ES-I3 (cell line): ENCODE measurements around the gene ANKRD10.

Experiments
- H3K36me3 ChIP-seq: 2 replicates; pipeline ENCODE4 v1.6.1; 2013; ENCODE audit warnings: mild to moderate bottlenecking, low read length, control low read depth, moderate library complexity; ENCODE audit not compliant: insufficient read depth
- H3K4me1 ChIP-seq: 2 replicates; pipeline ENCODE4 v1.6.1; 2013; ENCODE audit warnings: mild to moderate bottlenecking, control low read depth, low read length; ENCODE audit not compliant: insufficient read depth
- H3K9ac ChIP-seq: 2 replicates; pipeline ENCODE4 v1.6.1; 2013; ENCODE audit warnings: low read depth, mild to moderate bottlenecking, low read length, moderate library complexity
- H3K9me3 ChIP-seq: 2 replicates; pipeline ENCODE4 v1.6.1; 2013; ENCODE audit warnings: mild to moderate bottlenecking, low read length, moderate library complexity; ENCODE audit not compliant: control insufficient read depth, insufficient read depth

The ANKRD10 gene

GRCh38 chr13:110835721-110836604, 78.9 kb downstream of the ANKRD10 start:
- Histone ChIP-seq H3K9ac (no peak overlapping the region), H3K36me3 (no peaks in the 10 kb centered on the region), H3K4me1 (peaks cover 9% of the 10 kb centered on the region; the same call in 1 of the 2 replicates), H3K9me3 (no peaks in the 10 kb centered on the region; the same call in 1 of the 2 replicates)

GRCh38 chr13:110834572-110834971, 80.3 kb downstream of the ANKRD10 start:
- no peaks in the 10 kb centered on the region for H3K36me3 ChIP-seq
- no peak overlapping the region for H3K9ac ChIP-seq
- no peaks in the 10 kb centered on the region for H3K9me3 ChIP-seq

GRCh38 chr13:110832531-110832930, 82.3 kb downstream of the ANKRD10 start:
- Histone ChIP-seq H3K9ac (no peak overlapping the region), H3K9me3 (no peaks in the 10 kb centered on the region), H3K4me1 (peaks cover 9% of the 10 kb centered on the region; the same call in 1 of the 2 replicates), H3K36me3 (no peaks in the 10 kb centered on the region)

More at GRCh38 chr13:110834572-110834971, 80.3 kb downstream of the ANKRD10 start:
- peaks cover 9% of the 10 kb centered on the region; the same call in 1 of the 2 replicates for H3K4me1 ChIP-seq

GRCh38 chr13:110832205-110832479, 82.7 kb downstream of the ANKRD10 start:
- H3K4me1 ChIP-seq, result peaks cover 9% of the 10 kb centered on the region; the same call in 1 of the 2 replicates
- no peak overlapping the region for H3K9ac ChIP-seq
- H3K9me3 ChIP-seq, result no peaks in the 10 kb centered on the region
- H3K36me3 ChIP-seq, result no peaks in the 10 kb centered on the region

- Histone ChIP-seq H3K9me3 (no peaks in the 10 kb centered on the region), H3K9ac (no peak overlapping the region), H3K36me3 (no peaks in the 10 kb centered on the region), H3K4me1 (peaks cover 8% of the 10 kb centered on the region; the same call in 1 of the 2 replicates)
Observed at GRCh38 chr13:110831437-110832204, 83.2 kb downstream of the ANKRD10 start.

- no peaks in the 10 kb centered on the region for H3K36me3 ChIP-seq
- H3K9ac ChIP-seq, result no peak overlapping the region
Observed at GRCh38 chr13:110830800-110831371, 84.0 kb downstream of the ANKRD10 start.

GRCh38 chr13:110830331-110830730, 84.5 kb downstream of the ANKRD10 start:
- H3K4me1 ChIP-seq, result no peaks in the 10 kb centered on the region
- no peaks in the 10 kb centered on the region for H3K36me3 ChIP-seq
- H3K9me3 ChIP-seq, result no peaks in the 10 kb centered on the region
- H3K9ac ChIP-seq, result no peak overlapping the region

More at GRCh38 chr13:110830800-110831371, 84.0 kb downstream of the ANKRD10 start:
- H3K9me3 ChIP-seq, result no peaks in the 10 kb centered on the region
- H3K4me1 ChIP-seq, result 0 out of 2 replicates have a peak, but pooled peaks cover 3% of the 10 kb centered on the region

- Histone ChIP-seq H3K4me1 (no peaks in the 10 kb centered on the region), H3K36me3 (no peaks in the 10 kb centered on the region), H3K9ac (no peak overlapping the region), H3K9me3 (no peaks in the 10 kb centered on the region)
Observed at GRCh38 chr13:110829486-110829885, 85.4 kb downstream of the ANKRD10 start.

GRCh38 chr13:110828705-110829104, 86.2 kb downstream of the ANKRD10 start:
- no peak overlapping the region for H3K9ac ChIP-seq
- H3K4me1 ChIP-seq, result no peaks in the 10 kb centered on the region
- no peaks in the 10 kb centered on the region for H3K9me3 ChIP-seq
- H3K36me3 ChIP-seq, result no peaks in the 10 kb centered on the region
